Non-pigmented ciliary epithelial cell (primary cell): ENCODE data around the gene GYS1.

Experiments
- DNase-seq: peaks from one replicate; pipeline ENCODE4 v3.0.0-alpha.2; 2010; ENCODE audit warnings: low read depth

The GYS1 gene

GRCh38 chr19:48988860-48989259 lies 4.2 kb downstream of the GYS1 start:
- no peak for DNase-seq

GRCh38 chr19:48988286-48988685 lies 4.8 kb downstream of the GYS1 start:
- no peak for DNase-seq

GRCh38 chr19:48987323-48987722 lies 5.8 kb downstream of the GYS1 start:
- DNase-seq = no peak

GRCh38 chr19:48986211-48986610 lies 6.9 kb downstream of the GYS1 start:
- DNase-seq = no peak

GRCh38 chr19:48985711-48986110 lies 7.4 kb downstream of the GYS1 start:
- no peak for DNase-seq

GRCh38 chr19:48982280-48982679 lies 10.8 kb downstream of the GYS1 start:
- DNase-seq = no peak

GRCh38 chr19:48977061-48977460 lies 16.0 kb downstream of the GYS1 start:
- no peak for DNase-seq

- no peak for DNase-seq
Measured at GRCh38 chr19:48975947-48976847, 16.9 kb downstream of the GYS1 start.

- no peak for DNase-seq
Measured at GRCh38 chr19:48970923-48971395, 22.1 kb downstream of the GYS1 start.

- DNase-seq = no peak
Measured at GRCh38 chr19:48970139-48970766, 22.9 kb downstream of the GYS1 start.

- no peak for DNase-seq
Measured at GRCh38 chr19:48969276-48970138, 23.6 kb downstream of the GYS1 start.

- DNase-seq = no peak
Measured at GRCh38 chr19:48968813-48969218, 24.3 kb downstream of the GYS1 start.

- DNase-seq = no peak
Measured at GRCh38 chr19:48968179-48968661, 24.9 kb downstream of the GYS1 start.

- no peak for DNase-seq
Measured at GRCh38 chr19:48967346-48968178, 25.5 kb downstream of the GYS1 start.

GRCh38 chr19:48966541-48967345 lies 26.4 kb downstream of the GYS1 start:
- DNase-seq = no peak

GRCh38 chr19:48965806-48966540 lies 27.1 kb downstream of the GYS1 start:
- DNase-seq = no peak

- peak; percentile 65 for DNase-seq
Measured at GRCh38 chr19:48965040-48965805, 27.9 kb downstream of the GYS1 start, which contains the start of gene FTL. Gene FTL (plus strand): TSS chr19:48965309. CDS start chr19:48965508, 199 bp downstream.

GRCh38 chr19:48964205-48965039 lies 28.7 kb downstream of the GYS1 start:
- DNase-seq = no peak
